ENCODE results near the gene LIX1. TPM values are rescaled to one million over a fixed set of nuclear protein-coding genes. Genes with fewer than 3 reads are reported as not detected.
"Not testable (repeated sequence)": the region's sequence is repeated elsewhere in the genome, so short reads cannot be mapped to it uniquely, and the experiment has no call there.

LIX1 gene
- total RNA-seq, 1 experiment from 2014 or later = not detected

- no peak for DNase-seq (ENCODE audit: low spot score)
Observed at GRCh38 chr5:97102010-97102470, 40.4 kb downstream of the LIX1 start.

DNA sequence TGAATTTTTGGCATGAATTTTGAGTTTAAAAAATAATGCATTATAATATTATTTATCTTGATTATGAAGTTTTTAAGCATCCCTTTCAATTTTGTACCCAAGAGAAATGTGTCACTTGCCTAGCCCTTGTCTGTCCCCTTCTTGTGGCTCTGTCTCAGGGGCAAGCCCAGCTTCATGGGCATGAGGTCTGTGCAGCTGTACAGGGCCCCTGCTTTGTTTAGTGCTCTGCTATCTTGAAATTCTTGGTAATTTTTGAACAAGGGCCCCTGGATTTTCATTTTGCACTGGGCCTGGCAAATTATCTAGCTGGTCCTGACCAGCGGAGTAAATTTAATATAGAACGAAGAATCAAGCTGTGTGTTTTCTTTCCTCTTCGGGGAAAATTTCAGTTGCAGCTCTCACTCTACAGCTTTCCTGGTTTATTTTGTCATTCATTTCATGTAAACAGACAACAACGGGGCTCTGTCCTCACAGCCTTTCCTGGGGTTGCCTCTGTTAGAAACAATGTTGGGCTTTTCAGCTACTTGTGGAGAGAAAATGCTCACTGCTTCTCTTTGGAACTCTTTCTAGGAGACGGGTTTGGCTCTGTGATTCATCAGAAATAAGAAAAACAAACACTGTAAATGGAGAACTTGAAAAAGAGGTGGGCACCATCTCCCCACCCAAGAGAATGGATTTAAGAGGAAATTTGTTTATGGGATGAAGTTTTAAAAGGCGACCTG lies 41.1 kb downstream of the LIX1 start:
- DNase-seq (ENCODE audit: low spot score) = no peak

GRCh38 chr5:97100476-97100875 lies 41.9 kb downstream of the LIX1 start:
- DNase-seq (ENCODE audit: low spot score) = no peak

GRCh38 chr5:97098922-97099321 lies 43.5 kb downstream of the LIX1 start:
- DNase-seq (ENCODE audit: low spot score) = no peak

DNA sequence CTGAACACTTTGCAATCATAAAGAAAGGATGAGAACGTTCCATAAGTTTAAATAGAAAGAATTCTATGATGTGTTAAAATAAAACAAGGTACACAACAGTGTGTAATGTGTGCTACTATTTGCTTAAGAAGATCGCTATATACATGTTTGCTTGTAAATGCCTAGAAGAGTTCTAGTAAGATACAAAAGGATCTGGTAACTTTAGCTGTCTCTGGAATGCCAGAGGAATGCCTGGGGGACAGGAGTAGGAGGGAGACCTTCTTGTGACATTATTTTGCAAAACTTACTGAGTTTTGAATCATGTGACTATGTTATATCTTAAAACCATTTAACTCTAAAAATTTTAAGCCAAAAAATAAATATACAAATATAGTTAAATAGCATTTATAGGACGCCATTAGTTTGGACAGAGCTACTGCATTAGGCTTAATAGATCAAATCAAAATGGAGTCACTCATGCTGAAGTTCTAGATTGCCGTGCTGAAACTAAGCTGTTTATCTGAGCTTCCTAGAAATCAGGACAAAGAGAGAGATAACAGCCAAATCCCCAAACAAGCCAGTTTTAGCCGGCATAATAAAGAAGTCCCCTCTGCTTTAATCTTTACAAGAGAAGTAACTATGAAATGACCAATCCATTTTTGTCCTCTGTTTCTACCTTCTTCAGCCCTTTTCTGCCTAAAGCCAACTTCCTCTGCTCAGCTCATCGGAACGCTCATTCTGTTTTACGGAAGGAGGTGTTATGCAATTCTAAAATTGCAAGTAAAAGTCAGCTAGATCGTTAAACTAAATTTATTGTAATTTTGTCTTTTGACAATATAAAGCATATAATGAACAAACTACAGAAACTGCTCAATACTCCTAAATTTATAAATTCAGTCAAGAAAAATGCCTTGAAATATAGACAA lies 44.8 kb downstream of the LIX1 start:
- no peak for DNase-seq (ENCODE audit: low spot score)

GRCh38 chr5:97096846-97097245 lies 45.6 kb downstream of the LIX1 start:
- DNase-seq (ENCODE audit: low spot score) = no peak

GRCh38 chr5:97096191-97096590 lies 46.2 kb downstream of the LIX1 start:
- DNase-seq (ENCODE audit: low spot score) = peak; percentile 48

GRCh38 chr5:97095318-97095732 lies 47.1 kb downstream of the LIX1 start:
- no peak for DNase-seq (ENCODE audit: low spot score)

GRCh38 chr5:97094579-97095317 lies 47.7 kb downstream of the LIX1 start:
- no peak for DNase-seq (ENCODE audit: low spot score)

DNA sequence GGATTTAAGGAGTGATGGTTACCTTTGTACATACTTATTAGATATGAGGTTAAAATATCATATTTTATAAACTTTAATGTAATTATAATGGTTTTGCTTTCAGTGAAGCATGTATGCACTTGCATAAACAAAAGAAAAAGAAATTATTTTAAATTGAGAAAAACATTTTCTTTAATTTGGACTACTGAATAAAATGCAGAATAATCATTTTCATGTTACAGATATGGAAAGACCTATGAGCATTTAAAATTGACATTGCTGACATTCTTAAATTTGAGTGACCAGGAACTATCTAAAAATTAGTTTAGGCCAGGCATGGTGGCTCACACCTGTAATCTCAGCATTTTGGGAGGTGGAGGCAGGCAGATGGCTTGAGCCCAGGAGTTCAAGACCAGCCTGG lies 49.2 kb downstream of the LIX1 start:
- DNase-seq (ENCODE audit: low spot score) = no peak

DNA sequence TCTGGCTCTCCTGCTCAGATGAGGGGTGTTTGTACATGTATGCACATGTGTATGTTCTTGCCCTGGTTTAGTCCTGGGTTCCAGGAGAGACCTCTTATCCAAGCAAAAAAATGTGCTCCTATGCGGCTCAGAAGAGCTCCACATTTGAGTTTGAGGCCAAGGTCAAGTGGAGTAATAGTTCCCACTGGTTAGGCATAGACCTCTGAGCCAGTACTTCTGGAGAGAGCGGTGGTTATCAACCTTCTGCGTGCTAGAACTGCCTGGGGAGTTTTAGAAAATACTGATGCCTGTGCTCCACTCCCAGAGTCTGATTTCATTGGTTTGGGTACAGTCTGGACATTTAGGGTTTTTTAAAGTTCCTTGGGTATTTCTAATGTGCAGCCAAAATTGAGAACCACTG lies 51.5 kb downstream of the LIX1 start:
- DNase-seq (ENCODE audit: low spot score) = no peak

- peak; percentile 48 for DNase-seq (ENCODE audit: low spot score)
Observed at GRCh38 chr5:97089149-97089801, 53.1 kb downstream of the LIX1 start.

DNA sequence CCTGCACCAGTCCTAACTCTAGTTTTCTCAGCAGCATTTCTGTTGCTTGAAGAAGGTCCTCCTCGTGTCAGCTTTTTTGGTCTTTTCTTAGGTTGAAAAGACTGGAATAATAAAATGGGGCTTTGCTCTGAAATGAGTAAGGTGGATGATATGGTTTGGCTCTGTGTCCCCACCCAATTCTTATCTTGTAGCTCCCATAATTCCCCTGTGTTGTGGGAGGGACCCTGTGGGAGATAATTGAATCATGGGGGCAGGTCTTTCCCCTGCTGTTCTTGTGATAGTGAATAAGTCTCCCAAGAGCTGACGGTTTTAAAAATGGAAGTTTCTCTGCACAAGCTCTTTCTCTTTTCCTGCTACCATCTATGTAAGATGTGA lies 53.6 kb downstream of the LIX1 start:
- DNase-seq (ENCODE audit: low spot score) = no peak

DNA sequence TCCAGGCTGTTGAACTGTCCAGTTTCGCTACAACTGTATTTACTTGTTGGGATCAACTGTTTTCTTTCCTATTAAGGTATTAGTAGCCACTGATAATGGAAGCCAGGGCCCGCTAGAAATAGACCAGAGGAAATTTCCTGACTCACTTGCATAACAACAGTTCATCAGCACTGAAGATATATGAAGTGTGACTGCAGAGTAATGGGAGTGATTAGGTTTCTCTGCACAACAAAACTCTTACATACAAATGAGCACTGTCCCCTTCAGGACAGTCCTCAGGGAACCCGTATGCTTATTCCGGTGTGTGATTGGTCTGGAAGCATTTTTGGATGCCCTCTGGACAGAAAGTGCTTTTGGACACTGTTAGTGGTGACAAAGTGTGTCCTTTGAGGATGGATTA lies 55.3 kb downstream of the LIX1 start:
- DNase-seq (ENCODE audit: low spot score) = no peak

DNA sequence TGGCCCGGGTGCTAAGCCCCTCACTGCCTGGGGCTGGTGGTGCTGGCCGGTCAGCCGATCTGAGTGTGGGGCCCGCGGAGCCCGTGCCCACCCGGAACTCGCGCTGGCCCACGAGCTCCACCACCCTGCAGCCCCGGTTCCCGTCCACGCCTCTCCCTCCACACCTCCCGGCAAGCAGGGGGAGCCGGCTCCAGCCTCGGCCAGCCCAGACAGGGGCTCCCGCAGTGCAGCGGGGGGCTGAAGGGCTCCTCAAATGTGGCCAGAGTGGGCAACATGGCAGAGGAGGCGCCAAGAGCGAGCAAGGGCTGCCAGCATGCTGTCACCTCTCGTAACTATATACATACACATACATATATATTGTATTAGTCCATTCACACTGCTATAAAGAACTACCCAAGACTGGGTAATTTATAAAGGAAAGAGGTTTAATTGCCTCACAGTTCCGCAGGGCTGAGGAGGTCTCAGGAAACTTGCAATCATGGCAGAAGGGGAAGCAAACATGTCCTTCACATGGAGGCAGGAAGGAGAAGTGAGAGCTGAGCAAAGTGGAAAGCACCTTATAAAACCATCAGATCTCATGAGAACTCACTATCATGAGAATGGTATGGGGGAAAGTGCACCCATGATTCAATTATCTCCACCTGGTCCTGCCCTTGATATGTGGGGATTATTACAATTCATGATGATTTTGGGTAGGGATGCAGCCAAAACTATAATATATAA lies 56.8 kb downstream of the LIX1 start:
- DNase-seq (ENCODE audit: low spot score) = no peak

GRCh38 chr5:97084782-97085458 lies 57.5 kb downstream of the LIX1 start:
- DNase-seq (ENCODE audit: low spot score) = not testable (repeated sequence)

GRCh38 chr5:97078958-97079743 lies 63.3 kb downstream of the LIX1 start:
- no peak for DNase-seq (ENCODE audit: low spot score)

GRCh38 chr5:97077246-97077645 lies 65.2 kb downstream of the LIX1 start:
- DNase-seq (ENCODE audit: low spot score) = no peak

GRCh38 chr5:97076098-97076497 lies 66.3 kb downstream of the LIX1 start:
- no peak for DNase-seq (ENCODE audit: low spot score)

DNA sequence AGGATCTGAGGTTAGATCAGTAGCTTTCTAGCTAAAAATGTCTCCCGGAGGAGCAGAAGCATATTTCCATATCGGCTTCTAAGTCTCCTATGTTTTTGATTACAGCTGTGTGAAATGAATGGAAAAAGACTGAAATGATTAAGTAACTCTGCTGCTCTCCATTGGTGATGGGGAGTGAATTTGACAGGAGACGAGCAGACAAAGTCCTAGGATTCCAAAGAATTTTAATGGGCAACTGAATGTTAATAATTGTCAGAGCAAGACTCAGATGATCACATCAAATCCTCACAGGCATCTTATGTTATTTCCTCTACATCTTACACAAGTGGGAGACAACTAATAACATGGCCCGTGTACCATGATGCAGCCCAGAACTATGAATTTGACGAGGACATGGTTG lies 66.8 kb downstream of the LIX1 start:
- no peak for DNase-seq (ENCODE audit: low spot score)
